ENCODE results near the gene MRPL44.
"Not testable (repeated sequence)": the region's sequence is repeated elsewhere in the genome, so short reads cannot be mapped to it uniquely, and the experiment has no call there.

The MRPL44 gene

DNA sequence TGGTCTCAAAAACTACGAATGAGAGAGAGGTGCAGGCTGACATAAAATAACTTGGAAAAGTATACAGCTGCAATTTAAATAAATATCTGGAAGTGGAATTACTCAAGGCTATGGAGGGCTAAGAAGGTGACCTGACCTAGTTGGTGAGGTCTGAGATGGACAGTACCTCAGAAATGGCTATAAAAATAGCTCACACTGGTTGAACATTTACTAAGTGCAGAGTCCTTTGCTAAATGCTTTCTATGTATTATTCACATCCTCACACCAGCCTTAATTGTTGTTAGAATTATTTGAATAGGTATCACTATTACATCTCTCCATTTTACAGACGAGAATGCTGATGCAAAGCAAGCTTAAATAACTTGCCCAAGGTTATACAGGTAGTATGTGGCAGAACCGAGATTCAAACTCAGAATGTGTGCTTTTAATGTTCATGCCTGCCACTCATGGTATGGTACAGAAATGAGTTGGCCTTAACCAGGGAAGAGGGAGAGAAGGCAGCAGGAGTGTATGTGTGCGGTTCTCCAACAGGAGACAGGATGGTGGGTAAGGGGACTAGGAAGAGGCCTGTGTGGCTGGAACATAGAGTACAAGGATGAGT lies 37.4 kb downstream of the MRPL44 start:
- TF ChIP-seq CTCF (IDR thresholded peaks at IDR 0.05; ENCODE audit: insufficient read depth, low read length, missing control alignments) = no peak
- ChIA-PET POLR2A (no interaction called here), CTCF (interaction anchor here (0.7 to 10.6 kb wide), 27 partner anchors 8 to 574 kb away, joined by 3 to 414 read pairs (median 6); no protein-coding TSS in a partner anchor)
- no peak for DNase-seq (ENCODE audit: low read depth, low spot score)
- no peak overlapping the region for H3K4me3 ChIP-seq (ENCODE audit: low read depth, low read length)

- no peak for TF ChIP-seq CTCF (IDR thresholded peaks at IDR 0.05; ENCODE audit: insufficient read depth, low read length, missing control alignments)
- no peak overlapping the region for H3K4me3 ChIP-seq (ENCODE audit: low read depth, low read length)
- POLR2A ChIA-PET = interaction anchor here (0.7 kb wide), 1 partner anchor 11 kb away, joined by 3 read pairs; no protein-coding TSS in a partner anchor
- no peak for DNase-seq (ENCODE audit: low read depth, low spot score)
- CTCF ChIA-PET = interaction anchor here (1.0 to 10.6 kb wide), 8 partner anchors 9 to 374 kb away, joined by 3 to 414 read pairs (median 64); no protein-coding TSS in a partner anchor
Measured at GRCh38 chr2:223995569-223995968, 38.3 kb downstream of the MRPL44 start.

GRCh38 chr2:223996391-223996790 lies 39.1 kb downstream of the MRPL44 start:
- ChIA-PET CTCF (interaction anchor here (5.9 to 10.6 kb wide), 3 partner anchors 11 to 288 kb away, joined by 99 to 414 read pairs (median 133); no protein-coding TSS in a partner anchor), POLR2A (no interaction called here)
- DNase-seq (ENCODE audit: low read depth, low spot score) = no peak
- no peak overlapping the region for H3K4me3 ChIP-seq (ENCODE audit: low read depth, low read length)
- no peak for TF ChIP-seq CTCF (IDR thresholded peaks at IDR 0.05; ENCODE audit: insufficient read depth, low read length, missing control alignments)

- CTCF ChIA-PET = interaction anchor here (1.2 to 4.4 kb wide), 3 partner anchors 15 to 286 kb away, joined by 3 to 30 read pairs (median 5); no protein-coding TSS in a partner anchor
- POLR2A ChIA-PET = no interaction called here
- H3K4me3 ChIP-seq (ENCODE audit: low read depth, low read length) = no peak overlapping the region
- no peak for TF ChIP-seq CTCF (IDR thresholded peaks at IDR 0.05; ENCODE audit: insufficient read depth, low read length, missing control alignments)
- DNase-seq (ENCODE audit: low read depth, low spot score) = no peak
Measured at GRCh38 chr2:223997938-223998337, 40.7 kb downstream of the MRPL44 start.

GRCh38 chr2:223998948-223999347 lies 41.7 kb downstream of the MRPL44 start:
- ChIA-PET CTCF (interaction anchor here (1.1 to 4.4 kb wide), 5 partner anchors 14 to 285 kb away, joined by 3 to 30 read pairs (median 5); no protein-coding TSS in a partner anchor), POLR2A (no interaction called here)
- TF ChIP-seq CTCF (IDR thresholded peaks at IDR 0.05; ENCODE audit: insufficient read depth, low read length, missing control alignments) = no peak
- no peak overlapping the region for H3K4me3 ChIP-seq (ENCODE audit: low read depth, low read length)
- no peak for DNase-seq (ENCODE audit: low read depth, low spot score)

GRCh38 chr2:223999862-224000261 lies 42.6 kb downstream of the MRPL44 start:
- no peak for DNase-seq (ENCODE audit: low read depth, low spot score)
- POLR2A ChIA-PET = no interaction called here
- H3K4me3 ChIP-seq (ENCODE audit: low read depth, low read length) = no peak overlapping the region
- CTCF ChIA-PET = interaction anchor here (4.4 kb wide), 1 partner anchor 285 kb away, joined by 30 read pairs; no protein-coding TSS in a partner anchor
- no peak for TF ChIP-seq CTCF (IDR thresholded peaks at IDR 0.05; ENCODE audit: insufficient read depth, low read length, missing control alignments)

DNA sequence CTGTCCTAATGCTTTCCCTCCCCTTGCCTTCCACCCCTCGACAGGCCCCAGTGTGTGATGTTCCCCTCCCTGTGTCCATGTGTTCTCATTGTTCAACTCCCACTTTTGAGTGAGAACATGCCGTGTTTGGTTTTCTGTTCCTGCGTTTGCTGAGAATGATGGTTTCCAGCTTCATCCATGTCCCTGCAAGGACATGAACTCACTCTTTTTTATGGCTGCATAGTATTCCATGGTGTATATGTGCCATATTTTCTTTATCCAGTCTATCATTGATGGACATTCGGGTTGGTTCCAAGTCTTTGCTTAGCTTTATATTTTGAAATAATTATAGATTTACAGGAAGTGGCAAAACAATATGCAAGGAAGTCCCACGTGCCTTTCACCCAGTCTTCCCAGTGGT lies 43.4 kb downstream of the MRPL44 start:
- POLR2A ChIA-PET = interaction anchor here (0.9 kb wide), 1 partner anchor 256 kb away, joined by 4 read pairs; no protein-coding TSS in a partner anchor
- CTCF ChIA-PET = interaction anchor here (1.4 to 4.4 kb wide), 2 partner anchors 8 to 284 kb away, joined by 3 to 30 read pairs; no protein-coding TSS in a partner anchor
- H3K4me3 ChIP-seq (ENCODE audit: low read depth, low read length); DNase-seq (ENCODE audit: low read depth, low spot score): not testable (repeated sequence)

Measured in AG04449 (cell line).